Neural progenitor cell (in vitro differentiated cells): ENCODE data around the gene PTK6. TPM values are rescaled to one million over a fixed set of nuclear protein-coding genes. Genes with fewer than 3 reads are reported as not detected.

Experiments used
- DNase-seq: peaks from one replicate; pipeline ENCODE4 v3.0.0-alpha.2; 2016; ENCODE audit warnings: low spot score
- H2AFZ ChIP-seq: fragments of 200-600 bp; sonication (generic); replicated peaks from 2 replicates; pipeline ENCODE4 v1.6.1; 2016; ENCODE audit warnings: antibody characterized with exemption
- H3F3A ChIP-seq: fragments of 200-600 bp; sonication (generic); 2 replicates; pipeline ENCODE4 v1.6.1; 2016; ENCODE audit warnings: antibody characterized with exemption, low read depth
- H3K27ac ChIP-seq: fragments of 200-600 bp; sonication (generic); 2 replicates; pipeline ENCODE4 v1.5.1; 2016; ENCODE audit warnings: mild to moderate bottlenecking
- H3K27me3 ChIP-seq: fragments of 200-600 bp; sonication (generic); 2 replicates; pipeline ENCODE4 v1.6.1; 2016; ENCODE audit warnings: mild to moderate bottlenecking, moderate library complexity
- H3K36me3 ChIP-seq: fragments of 200-600 bp; sonication (generic); 2 replicates; pipeline ENCODE4 v1.5.1; 2016
- H3K4me1 ChIP-seq: fragments of 200-600 bp; sonication (generic); 2 replicates; pipeline ENCODE4 v1.6.1; 2016; ENCODE audit warnings: mixed run types
- H3K4me2 ChIP-seq: fragments of 200-600 bp; sonication (generic); 2 replicates; pipeline ENCODE4 v1.6.1; 2016
- H3K4me3 ChIP-seq: fragments of 200-600 bp; sonication (generic); 2 replicates; pipeline ENCODE4 v1.5.1; 2016
- H3K79me2 ChIP-seq: fragments of 200-600 bp; sonication (generic); 2 replicates; pipeline ENCODE4 v1.6.1; 2016; ENCODE audit warnings: low read depth
- H3K9ac ChIP-seq: fragments of 200-600 bp; sonication (generic); 2 replicates; pipeline ENCODE4 v1.6.1; 2016
- H3K9me3 ChIP-seq: fragments of 200-600 bp; sonication (generic); 2 replicates; pipeline ENCODE4 v1.5.1; 2016; ENCODE audit warnings: low read depth
- H4K20me1 ChIP-seq: fragments of 200-600 bp; sonication (generic); 2 replicates; pipeline ENCODE4 v1.6.1; 2016; ENCODE audit warnings: low read depth
- H3K27ac Mint-ChIP-seq: 3 replicates; pipeline ENCODE4 v1.8.0; 2021; ENCODE audit warnings: mixed read lengths
- H3K27me3 Mint-ChIP-seq: 2 replicates; pipeline ENCODE4 v1.8.0; 2022; ENCODE audit warnings: low read depth, mild to moderate bottlenecking, inconsistent platforms, moderate library complexity, mixed read lengths; ENCODE audit not compliant: insufficient read depth
- H3K36me3 Mint-ChIP-seq: 3 replicates; pipeline ENCODE4 v1.8.0; 2021; ENCODE audit warnings: mixed read lengths
- H3K4me1 Mint-ChIP-seq: 3 replicates; pipeline ENCODE4 v1.8.0; 2021; ENCODE audit warnings: mixed read lengths
- H3K4me3 Mint-ChIP-seq: 3 replicates; pipeline ENCODE4 v1.8.0; 2021; ENCODE audit warnings: mild to moderate bottlenecking, moderate library complexity, mixed read lengths
- H3K9me3 Mint-ChIP-seq: 3 replicates; pipeline ENCODE4 v1.8.0; 2020; ENCODE audit warnings: mixed read lengths
- CTCF ChIP-seq: fragments of 200-600 bp; sonication (generic); IDR thresholded peaks from 2 replicates; pipeline ENCODE4 v1.5.1; 2017; ENCODE audit warnings: antibody characterized with exemption, mild to moderate bottlenecking
- EZH2 ChIP-seq: fragments of 200-600 bp; sonication (generic); IDR thresholded peaks from 2 replicates; pipeline ENCODE4 v1.6.1; 2017; ENCODE audit warnings: antibody characterized with exemption, mild to moderate bottlenecking, moderate library complexity
- EZH2phosphoT487 ChIP-seq: fragments of 200-600 bp; sonication (generic); IDR thresholded peaks from 2 replicates; pipeline ENCODE4 v1.6.1; 2017; ENCODE audit warnings: antibody characterized with exemption
- total RNA-seq: library from RNA; depleted of rRNA; stranded (reverse); fragments of >200 nt; gene quantifications from 2 replicates; pipeline ENCODE4 v1.2.3, GENCODE V29; 2015; ENCODE audit warnings: low replicate concordance

PTK6 gene
- total RNA-seq, 1 donor from 2014 or later, result not detected

- H3K27me3 ChIP-seq, result no peaks in the 10 kb centered on the region
- H3K9me3 ChIP-seq, result no peaks in the 10 kb centered on the region
- DNase-seq, result peak; percentile 51
- no peak within 1 kb of the TSS for H3K27ac ChIP-seq
- H3K4me1 Mint-ChIP-seq, result peaks cover 10% of the 10 kb centered on the region
- H3F3A ChIP-seq, result peaks cover 12% of the 10 kb centered on the region
- H3K4me1 ChIP-seq, result no peaks in the 10 kb centered on the region
- H3K36me3 ChIP-seq, result no peaks in the 10 kb centered on the region
- no peaks in the 10 kb centered on the region for H3K79me2 ChIP-seq
- no peak within 1 kb of the TSS for H3K4me2 ChIP-seq
- no peak within 1 kb of the TSS for H3K27ac Mint-ChIP-seq
- peaks cover 13% of the 10 kb centered on the region for H3K27me3 Mint-ChIP-seq
- H2AFZ ChIP-seq, result no peak within 1 kb of the TSS
- no peak for TF ChIP-seq CTCF
- no peak for TF ChIP-seq EZH2
- no peaks in the 10 kb centered on the region for H4K20me1 ChIP-seq
- H3K4me3 ChIP-seq, result no peak within 1 kb of the TSS
- H3K9ac ChIP-seq, result no peak within 1 kb of the TSS
- H3K4me3 Mint-ChIP-seq, result no peak within 1 kb of the TSS
- no peaks in the 10 kb centered on the region for H3K9me3 Mint-ChIP-seq
- H3K36me3 Mint-ChIP-seq, result no peaks in the 10 kb centered on the region
Observed at GRCh38 chr20:63547725-63548480, 10.7 kb upstream of the PTK6 start, which contains the start of gene SRMS. Gene SRMS, minus strand, starts transcription at chr20:63547749. Its CDS starts 286 bp downstream, at chr20:63547463.

GRCh38 chr20:63546956-63547724 is 10.0 kb upstream of the PTK6 start:
- H3K79me2 ChIP-seq, result no peaks in the 10 kb centered on the region
- H3K4me3 ChIP-seq, result no peak overlapping the region
- DNase-seq, result no peak
- H3K9me3 Mint-ChIP-seq, result no peaks in the 10 kb centered on the region
- H3K36me3 ChIP-seq, result no peaks in the 10 kb centered on the region
- H3K27me3 ChIP-seq, result no peaks in the 10 kb centered on the region
- H3K27me3 Mint-ChIP-seq, result peaks cover 11% of the 10 kb centered on the region
- peaks cover 10% of the 10 kb centered on the region for H3K4me1 Mint-ChIP-seq
- H3K27ac ChIP-seq, result no peak overlapping the region
- no peak overlapping the region for H3K27ac Mint-ChIP-seq
- H3K36me3 Mint-ChIP-seq, result no peaks in the 10 kb centered on the region
- H3K9me3 ChIP-seq, result no peaks in the 10 kb centered on the region
- no peaks in the 10 kb centered on the region for H3K4me1 ChIP-seq
- no peak overlapping the region for H3K9ac ChIP-seq
- no peaks in the 10 kb centered on the region for H4K20me1 ChIP-seq
- no peak overlapping the region for H3K4me3 Mint-ChIP-seq
- H2AFZ ChIP-seq, result no peak overlapping the region
- no peak for TF ChIP-seq EZH2
- TF ChIP-seq EZH2phosphoT487, result no peak
- no peak for TF ChIP-seq CTCF
- H3K4me2 ChIP-seq, result no peak overlapping the region
- peaks cover 5% of the 10 kb centered on the region for H3F3A ChIP-seq

GRCh38 chr20:63546256-63546955 is 9.2 kb upstream of the PTK6 start:
- Histone ChIP-seq H3K9ac (no peak overlapping the region), H3K4me1 (no peaks in the 10 kb centered on the region), H3K4me3 (no peak overlapping the region), H4K20me1 (no peaks in the 10 kb centered on the region), H2AFZ (no peak overlapping the region), H3K36me3 (no peaks in the 10 kb centered on the region), H3F3A (no peaks in the 10 kb centered on the region), H3K27ac (no peak overlapping the region), H3K27me3 (no peaks in the 10 kb centered on the region), H3K79me2 (no peaks in the 10 kb centered on the region), H3K4me2 (no peak overlapping the region), H3K9me3 (no peaks in the 10 kb centered on the region)
- TF ChIP-seq EZH2phosphoT487 (no peak), EZH2 (no peak), CTCF (no peak)
- no peak overlapping the region for H3K4me3 Mint-ChIP-seq
- H3K9me3 Mint-ChIP-seq, result no peaks in the 10 kb centered on the region
- H3K27me3 Mint-ChIP-seq, result peaks cover 11% of the 10 kb centered on the region
- no peak overlapping the region for H3K27ac Mint-ChIP-seq
- H3K36me3 Mint-ChIP-seq, result no peaks in the 10 kb centered on the region
- DNase-seq, result no peak
- peaks cover 10% of the 10 kb centered on the region for H3K4me1 Mint-ChIP-seq
